Activated CD4-positive, alpha-beta T cell treated with anti-CD3 and anti-CD28 coated beads, Interleukin-2, amount 10 ng/mL, durations not matched to agents 7 days and 5 days (primary cell): ENCODE data around the gene FOXF2. TPM values are rescaled to one million over a fixed set of nuclear protein-coding genes. Genes with fewer than 3 reads are reported as not detected.
"Not testable (repeated sequence)": the region's sequence is repeated elsewhere in the genome, so short reads cannot be mapped to it uniquely, and the experiment has no call there.

Experiments
- CTCF ChIA-PET: fragments of 350-600 bp; sonication (Branson Sonifier 250); formaldehyde crosslinking; loops from one replicate; lab custom pipeline; 2021; ENCODE audit warnings: antibody characterized with exemption; lab: Charles Lee
- POLR2A ChIA-PET: fragments of 350-600 bp; sonication (Branson Sonifier 250); formaldehyde crosslinking; loops from one replicate; lab custom pipeline; 2021; ENCODE audit warnings: antibody characterized with exemption; lab: Charles Lee
- DNase-seq: peaks from one replicate; pipeline ENCODE4 v3.0.0-alpha.2; 2020
- H3K27ac Mint-ChIP-seq: one replicate; pipeline ENCODE4 v1.8.0; 2021; ENCODE audit warnings: mild to moderate bottlenecking, moderate library complexity, mixed read lengths
- H3K27me3 Mint-ChIP-seq: one replicate; pipeline ENCODE4 v1.8.0; 2021; ENCODE audit warnings: mixed read lengths
- H3K36me3 Mint-ChIP-seq: one replicate; pipeline ENCODE4 v1.8.0; 2021; ENCODE audit warnings: low read depth, mixed read lengths
- H3K4me1 Mint-ChIP-seq: one replicate; pipeline ENCODE4 v1.8.0; 2021; ENCODE audit warnings: mixed read lengths
- H3K4me3 Mint-ChIP-seq: one replicate; pipeline ENCODE4 v1.8.0; 2021; ENCODE audit warnings: mild to moderate bottlenecking, moderate library complexity, mixed read lengths
- H3K9me3 Mint-ChIP-seq: one replicate; pipeline ENCODE4 v1.8.0; 2021; ENCODE audit warnings: mixed read lengths
- total RNA-seq, 2 experiments: library from RNA; stranded (reverse); gene quantifications; one replicate each; pipeline ENCODE4 v1.2.3, GENCODE V29; 2021

FOXF2 gene
- not detected for total RNA-seq

GRCh38 chr6:1389369-1390132, at the start of gene FOXF2:
TSS of gene FOXF2 (plus strand) at chr6:1389576. CDS start at chr6:1389948, 372 bp downstream.
- H3K9me3 Mint-ChIP-seq, result no peaks in the 10 kb centered on the region
- peaks cover 26% of the 10 kb centered on the region for H3K4me1 Mint-ChIP-seq
- peak within 1 kb of the TSS; percentile 64 for H3K27ac Mint-ChIP-seq
- no peak for DNase-seq
- peak within 1 kb of the TSS; percentile 11 for H3K4me3 Mint-ChIP-seq
- ChIA-PET CTCF (no interaction called here), POLR2A (no interaction called here)
- H3K36me3 Mint-ChIP-seq, result no peaks in the 10 kb centered on the region
- peaks cover 79% of the 10 kb centered on the region for H3K27me3 Mint-ChIP-seq

GRCh38 chr6:1346101-1346500, 43.3 kb upstream of the FOXF2 start:
- H3K27ac Mint-ChIP-seq, result no peak overlapping the region
- ChIA-PET CTCF (interaction anchor here (1.3 kb wide), 1 partner anchor 16 kb away, joined by 3 read pairs; no protein-coding TSS in a partner anchor), POLR2A (no interaction called here)
- H3K9me3 Mint-ChIP-seq, result peaks cover 10% of the 10 kb centered on the region
- no peaks in the 10 kb centered on the region for H3K36me3 Mint-ChIP-seq
- H3K27me3 Mint-ChIP-seq, result peaks cover 41% of the 10 kb centered on the region
- H3K4me3 Mint-ChIP-seq, result no peak overlapping the region
- no peaks in the 10 kb centered on the region for H3K4me1 Mint-ChIP-seq
- DNase-seq, result no peak

GRCh38 chr6:1346558-1347091, 42.8 kb upstream of the FOXF2 start:
- Mint-ChIP-seq H3K27ac (no peak overlapping the region), H3K4me3 (no peak overlapping the region), H3K36me3 (no peaks in the 10 kb centered on the region), H3K4me1 (no peaks in the 10 kb centered on the region), H3K9me3 (peaks cover 15% of the 10 kb centered on the region), H3K27me3 (peaks cover 41% of the 10 kb centered on the region)
- DNase-seq, result no peak
- ChIA-PET POLR2A (no interaction called here), CTCF (interaction anchor here (1.3 kb wide), 1 partner anchor 16 kb away, joined by 3 read pairs; no protein-coding TSS in a partner anchor)

GRCh38 chr6:1347161-1347560, 42.2 kb upstream of the FOXF2 start:
- POLR2A ChIA-PET, result no interaction called here

GRCh38 chr6:1348675-1349074, 40.7 kb upstream of the FOXF2 start:
- Mint-ChIP-seq H3K4me1 (no peaks in the 10 kb centered on the region), H3K9me3 (peaks cover 18% of the 10 kb centered on the region), H3K27me3 (peaks cover 44% of the 10 kb centered on the region), H3K4me3 (no peak overlapping the region), H3K36me3 (no peaks in the 10 kb centered on the region), H3K27ac (no peak overlapping the region)
- POLR2A ChIA-PET, result no interaction called here
- CTCF ChIA-PET, result interaction anchor here (0.7 kb wide), 1 partner anchor 49 kb away, joined by 3 read pairs; no protein-coding TSS in a partner anchor
- DNase-seq, result no peak

More at GRCh38 chr6:1347161-1347560, 42.2 kb upstream of the FOXF2 start:
- Mint-ChIP-seq H3K27ac (no peak overlapping the region), H3K9me3 (peaks cover 19% of the 10 kb centered on the region), H3K27me3 (peaks cover 40% of the 10 kb centered on the region), H3K36me3 (no peaks in the 10 kb centered on the region), H3K4me3 (no peak overlapping the region), H3K4me1 (no peaks in the 10 kb centered on the region)
- no peak for DNase-seq
- CTCF ChIA-PET, result interaction anchor here (1.3 kb wide), 1 partner anchor 17 kb away, joined by 3 read pairs; no protein-coding TSS in a partner anchor

GRCh38 chr6:1349655-1350054, 39.7 kb upstream of the FOXF2 start:
- Mint-ChIP-seq H3K4me3 (no peak overlapping the region), H3K27ac (no peak overlapping the region), H3K9me3 (peaks cover 16% of the 10 kb centered on the region), H3K36me3 (no peaks in the 10 kb centered on the region), H3K27me3 (peaks cover 44% of the 10 kb centered on the region), H3K4me1 (peaks cover 4% of the 10 kb centered on the region)
- ChIA-PET CTCF (no interaction called here), POLR2A (no interaction called here)
- DNase-seq, result no peak

GRCh38 chr6:1351381-1352008, 37.9 kb upstream of the FOXF2 start:
- ChIA-PET CTCF (no interaction called here), POLR2A (no interaction called here)
- Mint-ChIP-seq H3K27ac (no peak overlapping the region), H3K27me3 (peaks cover 45% of the 10 kb centered on the region), H3K36me3 (no peaks in the 10 kb centered on the region), H3K4me3 (no peak overlapping the region), H3K4me1 (peaks cover 6% of the 10 kb centered on the region), H3K9me3 (peaks cover 13% of the 10 kb centered on the region)
- DNase-seq, result no peak

- H3K4me3 Mint-ChIP-seq, DNase-seq, CTCF ChIA-PET, H3K4me1 Mint-ChIP-seq, H3K27ac Mint-ChIP-seq, H3K36me3 Mint-ChIP-seq, POLR2A ChIA-PET: not testable (repeated sequence)
- Mint-ChIP-seq H3K27me3 (peaks cover 45% of the 10 kb centered on the region), H3K9me3 (peaks cover 13% of the 10 kb centered on the region)
These were observed 34.3 kb upstream of the FOXF2 start for GRCh38 chr6:1355068-1355467.

- DNase-seq, CTCF ChIA-PET, H3K36me3 Mint-ChIP-seq, H3K27ac Mint-ChIP-seq, H3K4me1 Mint-ChIP-seq, H3K9me3 Mint-ChIP-seq, POLR2A ChIA-PET, H3K4me3 Mint-ChIP-seq: not testable (repeated sequence)
- H3K27me3 Mint-ChIP-seq, result peaks cover 40% of the 10 kb centered on the region
These were observed 27.7 kb upstream of the FOXF2 start for GRCh38 chr6:1361717-1362116.

GRCh38 chr6:1362643-1363042, 26.7 kb upstream of the FOXF2 start:
- Mint-ChIP-seq H3K4me1 (no peaks in the 10 kb centered on the region), H3K27me3 (peaks cover 38% of the 10 kb centered on the region), H3K36me3 (no peaks in the 10 kb centered on the region), H3K9me3 (no peaks in the 10 kb centered on the region), H3K27ac (no peak overlapping the region), H3K4me3 (no peak overlapping the region)
- DNase-seq, result no peak
- ChIA-PET POLR2A (no interaction called here), CTCF (no interaction called here)

- H3K27ac Mint-ChIP-seq, result no peak overlapping the region
- H3K9me3 Mint-ChIP-seq, result no peaks in the 10 kb centered on the region
- ChIA-PET CTCF (no interaction called here), POLR2A (no interaction called here)
- DNase-seq, result no peak
- no peaks in the 10 kb centered on the region for H3K36me3 Mint-ChIP-seq
- H3K4me3 Mint-ChIP-seq, result no peak overlapping the region
- H3K4me1 Mint-ChIP-seq, result no peaks in the 10 kb centered on the region
- peaks cover 40% of the 10 kb centered on the region for H3K27me3 Mint-ChIP-seq
These were observed 26.1 kb upstream of the FOXF2 start for GRCh38 chr6:1363298-1363697.

GRCh38 chr6:1363729-1364572, 25.4 kb upstream of the FOXF2 start:
- Mint-ChIP-seq H3K4me3 (no peak overlapping the region), H3K36me3 (no peaks in the 10 kb centered on the region), H3K27me3 (peaks cover 42% of the 10 kb centered on the region), H3K27ac (no peak overlapping the region), H3K9me3 (no peaks in the 10 kb centered on the region), H3K4me1 (no peaks in the 10 kb centered on the region)
- ChIA-PET CTCF (no interaction called here), POLR2A (no interaction called here)
- no peak for DNase-seq
